Retina (tissue), 1 donor: ENCODE results near the gene TMEM108.

ENCODE experiments used
- DNase-seq: peaks from one replicate; pipeline ENCODE4 v3.0.0-alpha.2; 2016

The TMEM108 gene

DNA sequence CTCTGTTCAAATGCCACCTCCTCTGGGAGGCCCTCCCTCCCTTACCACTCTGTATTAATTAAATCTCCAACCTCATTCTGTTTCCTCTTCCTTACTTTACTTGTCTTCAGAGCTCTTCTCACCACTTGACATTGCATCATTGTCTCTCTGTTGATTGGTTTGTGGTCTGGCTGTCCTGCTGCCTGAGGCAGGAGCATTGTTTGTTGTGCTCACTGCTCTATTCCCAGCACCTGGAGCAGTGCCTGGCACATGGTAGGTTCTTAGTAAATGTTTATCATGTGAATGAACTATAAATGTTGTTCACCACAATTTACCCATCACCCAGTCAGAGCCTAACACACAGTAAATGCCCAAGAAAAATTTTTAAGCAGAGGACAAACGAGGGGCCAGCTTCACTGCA lies 355.0 kb downstream of the TMEM108 start:
- DNase-seq, result no peak

DNA sequence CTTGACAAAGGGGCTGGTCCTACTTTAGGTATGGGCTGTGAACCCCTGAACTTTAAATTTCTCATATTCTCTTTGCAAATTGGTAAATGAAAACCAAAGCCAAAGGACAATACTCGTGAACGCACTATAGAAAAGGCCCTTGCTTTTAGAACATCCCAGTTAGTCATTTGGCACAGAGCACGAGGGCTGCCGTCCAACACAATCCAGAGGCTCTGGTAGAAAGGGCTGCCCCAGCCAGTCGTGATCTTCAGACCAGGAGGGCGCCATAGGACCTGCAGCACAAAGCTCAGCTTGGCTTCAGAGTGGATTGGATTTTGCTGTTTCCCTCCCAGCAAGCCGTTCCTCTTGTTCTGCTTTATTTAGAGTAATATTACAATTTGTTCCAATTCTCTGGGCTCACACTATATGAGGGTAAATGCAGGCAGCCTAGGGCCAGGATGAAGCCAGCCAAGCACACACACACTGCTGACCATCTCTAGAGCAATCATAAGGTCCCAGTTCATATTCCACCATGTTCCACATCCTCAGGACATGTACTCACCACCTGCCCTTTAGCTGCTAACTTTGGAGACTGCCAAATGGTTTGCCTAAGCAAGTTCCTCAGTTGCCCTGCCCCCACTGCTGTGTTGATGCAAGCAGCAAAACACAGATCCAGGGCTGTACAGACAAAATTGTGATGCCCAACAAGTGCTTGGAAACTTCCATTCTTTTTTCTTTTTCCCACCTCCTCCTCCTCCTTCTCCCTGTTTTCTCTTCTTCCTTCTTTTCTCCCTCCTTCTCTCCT lies 355.7 kb downstream of the TMEM108 start:
- DNase-seq, result no peak

DNA sequence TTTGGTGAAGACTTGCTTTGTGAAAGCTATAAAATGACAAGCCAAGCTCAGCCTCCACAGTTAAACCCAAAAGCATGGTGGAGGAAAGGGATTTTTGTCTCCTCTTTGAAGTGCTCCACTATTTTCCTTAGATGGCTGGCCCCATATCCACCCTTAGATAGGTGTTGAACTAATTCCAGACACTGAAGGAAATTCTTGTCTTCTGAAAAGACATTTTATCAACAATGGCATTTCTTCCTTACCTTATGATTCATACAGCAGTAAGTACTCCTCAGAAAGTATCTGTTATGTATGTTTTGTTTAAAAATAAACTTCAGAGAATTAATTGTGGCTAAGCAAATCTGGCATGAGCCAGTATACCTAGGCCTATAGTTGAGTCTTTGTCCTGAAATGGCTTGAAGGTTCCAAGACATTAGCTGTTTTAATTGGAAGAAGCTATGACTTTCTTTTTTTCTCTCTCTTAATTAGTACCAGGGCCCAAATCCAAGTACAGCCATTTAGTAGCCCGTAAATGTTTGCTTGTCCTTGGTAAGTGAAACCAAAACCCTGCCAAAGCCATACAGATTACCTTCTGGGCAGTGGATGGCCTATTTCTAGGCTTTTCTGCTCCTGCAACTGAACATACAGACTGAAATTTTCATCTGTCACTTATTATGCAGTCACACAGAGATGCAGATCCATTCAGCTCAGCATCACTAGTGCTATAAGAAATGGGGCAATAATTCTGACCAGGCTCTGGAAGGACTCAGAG lies 356.5 kb downstream of the TMEM108 start:
- DNase-seq, result no peak

DNA sequence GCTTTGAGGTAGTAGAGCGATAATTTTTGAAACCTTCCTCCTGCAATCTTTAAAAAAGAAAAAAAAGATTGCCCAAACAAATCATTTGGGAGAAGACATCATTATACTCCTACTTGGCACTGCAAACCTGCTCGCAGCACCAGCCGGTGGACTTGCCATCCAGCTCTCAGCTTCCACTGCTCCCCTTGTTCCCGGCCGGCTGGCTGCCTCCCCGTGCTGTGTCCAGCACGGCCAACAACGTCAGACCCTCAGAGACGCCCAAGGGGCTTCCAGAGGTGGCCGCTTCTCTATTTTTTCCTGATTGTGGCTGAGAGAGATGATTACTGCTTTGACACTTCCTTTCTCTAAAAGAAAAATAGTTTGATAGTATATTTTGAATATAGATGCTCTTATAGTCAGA lies 358.7 kb downstream of the TMEM108 start:
- DNase-seq, result no peak

DNA sequence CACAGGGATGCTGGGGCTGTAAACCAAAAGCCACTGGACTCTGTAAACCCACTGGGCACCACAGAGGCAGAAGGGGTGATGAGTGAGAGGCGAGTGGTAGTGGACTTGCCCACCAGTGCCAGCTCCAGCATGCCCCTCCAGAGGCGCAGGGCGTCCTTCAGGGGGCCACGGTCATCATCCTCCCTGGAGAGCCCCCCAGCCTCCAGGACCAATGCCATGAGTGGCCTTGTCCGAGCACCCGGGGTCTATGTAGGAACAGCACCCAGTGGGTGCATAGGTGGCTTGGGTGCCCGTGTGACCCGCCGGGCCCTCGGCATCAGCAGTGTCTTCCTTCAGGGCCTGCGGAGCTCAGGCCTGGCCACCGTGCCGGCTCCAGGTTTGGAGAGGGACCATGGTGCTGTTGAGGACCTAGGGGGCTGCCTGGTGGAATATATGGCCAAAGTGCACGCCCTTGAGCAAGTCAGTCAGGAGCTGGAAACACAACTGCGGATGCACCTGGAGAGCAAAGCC lies 361.9 kb downstream of the TMEM108 start, which contains the start of gene BFSP2:
TSS of gene BFSP2 (plus strand) at position 51 of the 510 bp plus-strand sequence. CDS start at position 79, 28 bp downstream.
- no peak for DNase-seq

DNA sequence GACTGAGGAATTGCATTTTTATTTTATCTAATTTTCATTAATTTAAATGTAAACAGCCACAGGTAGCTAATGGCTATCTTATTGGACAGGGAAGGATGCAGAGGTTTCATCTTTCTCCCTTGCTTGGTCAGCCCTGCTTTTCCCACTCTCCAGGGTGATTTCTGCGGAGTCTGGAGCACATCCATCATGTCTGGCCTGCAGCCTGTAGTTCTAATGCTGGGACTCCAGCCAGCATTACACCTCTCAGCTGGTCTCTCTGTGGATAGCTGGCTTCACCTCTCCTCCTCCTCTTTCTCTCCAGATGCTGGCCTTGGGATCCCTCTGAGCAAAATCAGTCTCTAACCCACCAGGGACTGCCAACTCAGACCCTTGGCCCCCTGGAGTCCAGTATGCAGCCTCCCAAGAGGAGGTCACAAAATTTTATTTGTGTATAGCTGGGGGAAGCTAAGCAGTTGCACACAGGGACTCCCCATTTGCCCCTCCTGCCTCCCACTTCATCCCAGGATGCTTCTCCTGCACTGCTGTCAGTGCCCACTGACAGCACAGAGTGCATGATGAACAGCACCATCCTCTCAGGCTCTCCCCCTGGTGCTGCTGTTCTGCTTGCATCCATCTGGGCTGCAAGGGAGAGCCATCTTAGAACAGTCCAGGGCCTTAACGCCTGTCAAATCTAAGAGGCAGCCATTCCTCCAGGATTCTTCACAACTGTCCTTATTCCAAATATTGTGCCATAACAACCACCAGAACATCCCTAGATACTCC lies 363.4 kb downstream of the TMEM108 start:
- no peak for DNase-seq

DNA sequence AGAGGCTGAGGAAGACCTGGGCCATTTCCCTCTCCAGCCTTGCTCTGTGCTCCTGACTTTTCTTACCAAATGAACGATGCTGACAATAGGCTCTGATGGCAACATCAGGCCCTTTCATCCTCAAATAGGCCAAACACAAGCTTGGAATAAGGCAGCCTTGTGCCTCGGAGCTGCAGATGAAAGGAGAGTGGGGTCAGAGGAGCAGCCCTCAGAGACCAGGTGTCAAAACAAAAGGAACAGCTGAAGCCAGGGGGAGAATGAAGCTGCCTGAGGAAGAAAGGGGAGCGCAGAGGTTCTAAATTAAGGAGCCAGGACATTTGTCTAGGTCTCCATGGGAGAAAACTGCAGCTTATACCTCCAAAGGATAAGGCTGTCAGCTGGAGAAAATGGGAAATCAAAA lies 366.7 kb downstream of the TMEM108 start:
- peak; percentile 57 for DNase-seq

DNA sequence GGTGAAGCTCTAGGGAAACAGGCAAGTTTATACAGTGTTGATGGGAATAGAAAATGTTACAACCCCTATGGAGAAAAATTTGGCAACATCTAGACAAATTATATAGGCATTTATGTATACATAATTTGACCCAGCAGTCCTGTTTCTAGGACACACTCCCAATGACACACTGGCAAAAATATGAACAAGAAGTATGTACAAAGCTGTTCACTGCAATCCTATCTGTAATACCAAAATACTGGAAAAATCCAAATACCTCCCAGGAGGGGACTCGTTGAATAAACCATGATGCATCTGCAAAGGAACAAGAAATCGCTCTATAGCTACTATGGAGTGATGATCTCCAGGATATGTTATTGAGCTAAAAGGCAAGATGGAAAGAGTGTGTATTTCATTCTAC lies 370.2 kb downstream of the TMEM108 start:
- DNase-seq, result no peak

DNA sequence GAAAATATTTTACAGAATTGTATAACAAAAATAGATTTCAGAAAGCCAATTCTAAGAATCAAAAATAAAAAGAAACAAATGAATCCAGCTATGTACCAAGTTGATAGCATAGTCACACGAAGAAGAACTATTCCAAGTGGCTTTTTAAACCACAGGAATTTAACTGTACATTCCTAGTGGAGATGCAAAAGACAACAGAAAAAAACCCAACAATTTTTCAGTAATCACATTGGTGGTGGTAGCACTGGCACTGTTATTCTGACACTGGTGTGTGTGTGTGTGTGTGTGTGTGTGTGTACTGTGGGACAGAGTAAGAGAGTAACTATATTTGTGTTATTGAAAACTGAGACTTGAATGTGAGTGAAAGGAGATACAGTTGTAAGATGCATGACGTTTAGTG lies 370.8 kb downstream of the TMEM108 start:
- no peak for DNase-seq

DNA sequence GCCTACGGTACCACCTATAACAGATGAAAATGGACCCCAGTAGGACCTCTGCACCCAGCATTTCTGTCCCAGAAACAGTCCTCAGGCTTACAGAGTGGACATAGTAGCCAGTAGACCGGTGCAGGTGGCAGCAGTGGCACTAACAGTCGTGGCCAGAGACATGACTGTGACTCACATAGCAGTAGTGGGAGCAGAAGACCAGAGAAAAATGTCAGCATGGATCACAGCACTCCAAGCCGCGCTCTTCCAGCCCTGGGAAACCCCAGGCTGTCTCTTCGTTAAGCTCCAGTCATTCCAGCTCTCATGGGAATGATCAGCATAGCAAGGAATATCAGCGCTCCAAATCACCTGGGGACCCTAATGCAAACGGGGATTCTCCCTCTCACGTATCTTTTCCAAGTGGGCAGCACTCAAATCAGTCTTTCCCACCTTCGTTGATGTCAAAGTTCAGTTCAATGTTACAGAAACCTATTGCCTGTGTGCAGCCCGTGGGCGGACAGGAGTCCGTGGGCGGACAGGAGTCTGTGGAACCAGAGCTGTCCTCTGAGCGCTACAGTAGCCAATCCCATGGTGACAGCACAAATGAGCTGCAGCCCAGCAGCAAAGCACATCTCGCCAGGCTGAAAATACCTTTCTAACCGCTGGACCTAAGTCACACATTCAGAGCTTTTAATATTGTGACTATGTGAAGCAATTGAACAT lies 372.2 kb downstream of the TMEM108 start:
- DNase-seq, result no peak

DNA sequence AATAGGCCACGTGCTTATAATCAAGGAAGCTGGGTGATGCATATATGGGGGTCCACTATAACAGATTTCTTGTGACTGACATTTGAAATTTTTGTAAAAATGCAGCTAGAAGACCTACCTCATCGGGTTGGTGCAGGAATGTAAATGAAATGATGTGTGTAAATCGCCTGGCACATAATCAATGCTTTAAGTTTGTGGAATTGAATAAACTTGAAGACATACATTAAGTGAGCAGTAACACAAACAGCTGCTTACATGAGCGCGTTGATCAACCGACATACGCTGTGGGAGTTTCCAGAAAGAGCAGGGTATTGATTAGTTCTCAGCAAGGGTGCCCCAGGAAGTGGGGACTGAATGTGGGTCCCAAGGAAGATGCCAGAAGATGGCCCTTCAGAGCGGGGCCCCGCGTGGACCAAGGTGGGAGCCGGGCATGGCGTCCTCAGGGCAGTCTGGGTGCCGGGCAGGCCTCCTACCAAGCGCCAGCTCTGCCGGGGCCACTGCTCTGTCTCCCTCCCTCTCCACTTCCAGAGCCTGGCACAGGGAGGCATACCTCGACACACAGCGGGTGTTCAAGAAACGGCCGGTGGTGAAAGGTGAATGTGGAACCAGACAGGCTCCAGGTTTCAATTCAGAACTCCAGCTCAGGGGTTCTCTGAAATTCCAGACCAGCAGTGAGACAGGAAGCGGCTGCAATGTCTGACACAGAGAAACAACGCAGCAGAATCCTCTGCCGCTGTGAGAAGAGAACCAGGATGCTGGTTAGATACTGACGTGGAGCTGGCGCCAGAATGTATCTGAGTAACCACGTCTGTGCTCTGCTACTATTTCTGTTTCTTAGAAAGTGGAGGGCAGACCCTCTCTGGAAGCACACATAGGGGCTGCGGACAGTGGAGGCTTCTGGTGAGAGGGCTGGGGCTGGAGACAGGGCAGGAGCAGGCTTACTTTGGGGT lies 374.3 kb downstream of the TMEM108 start:
- DNase-seq, result no peak

DNA sequence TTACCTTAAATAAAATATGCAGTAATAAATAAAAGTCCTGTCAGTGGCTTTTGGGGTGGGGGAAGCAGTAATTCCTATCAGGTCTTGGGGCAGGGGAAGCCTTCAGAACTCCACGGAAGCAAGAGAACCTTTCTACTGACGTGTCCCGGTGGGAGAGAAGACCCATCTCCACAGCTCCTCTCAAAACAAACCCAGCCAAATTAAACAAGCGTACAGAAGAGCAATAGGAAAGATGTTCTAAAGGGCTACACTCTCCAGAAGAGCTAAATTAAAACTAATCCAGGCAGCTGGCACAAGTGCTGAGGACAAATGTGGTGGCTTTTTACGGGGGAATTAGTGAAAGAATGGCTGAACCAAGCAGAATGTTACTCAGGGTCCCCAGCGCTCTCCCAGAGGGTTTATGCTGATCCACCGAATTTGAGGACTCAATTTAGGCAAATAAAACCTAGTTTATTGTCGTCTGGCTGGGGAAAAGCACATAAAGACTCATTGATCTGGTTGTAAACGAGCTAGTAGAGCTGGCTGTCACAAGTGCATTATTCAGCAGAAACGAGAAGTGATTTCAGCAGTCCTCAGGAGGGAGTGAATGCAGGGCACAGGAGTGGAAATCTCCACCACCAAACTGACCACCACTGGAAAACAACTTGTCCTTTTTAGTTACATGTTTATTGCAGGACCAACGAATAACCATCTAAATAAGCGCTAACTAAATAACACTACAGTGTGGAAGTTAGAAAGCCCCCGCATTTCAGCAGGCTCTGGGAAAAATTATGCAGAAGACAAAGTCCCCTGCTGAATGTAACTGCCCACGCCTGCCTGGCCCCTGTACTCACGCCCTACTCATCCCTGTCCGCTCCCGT lies 375.2 kb downstream of the TMEM108 start:
- no peak for DNase-seq

DNA sequence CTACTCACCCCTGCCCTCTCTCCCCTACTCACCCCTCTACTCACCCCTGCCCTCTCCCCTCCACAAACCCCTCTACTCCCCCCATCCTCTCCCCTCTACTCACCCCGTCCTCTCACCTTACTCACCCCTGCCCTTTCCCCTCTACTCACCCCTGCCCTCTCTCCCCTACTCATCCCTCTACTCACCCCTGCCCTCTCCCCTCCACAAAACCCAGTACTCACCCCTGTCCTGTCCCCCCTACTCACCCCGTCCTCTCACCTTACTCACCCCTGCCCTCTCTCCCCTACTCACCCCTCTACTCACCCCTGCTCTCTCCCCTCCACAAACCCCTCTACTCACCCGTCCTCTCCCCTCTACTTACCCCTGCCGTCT lies 375.8 kb downstream of the TMEM108 start:
- DNase-seq, result no peak

DNA sequence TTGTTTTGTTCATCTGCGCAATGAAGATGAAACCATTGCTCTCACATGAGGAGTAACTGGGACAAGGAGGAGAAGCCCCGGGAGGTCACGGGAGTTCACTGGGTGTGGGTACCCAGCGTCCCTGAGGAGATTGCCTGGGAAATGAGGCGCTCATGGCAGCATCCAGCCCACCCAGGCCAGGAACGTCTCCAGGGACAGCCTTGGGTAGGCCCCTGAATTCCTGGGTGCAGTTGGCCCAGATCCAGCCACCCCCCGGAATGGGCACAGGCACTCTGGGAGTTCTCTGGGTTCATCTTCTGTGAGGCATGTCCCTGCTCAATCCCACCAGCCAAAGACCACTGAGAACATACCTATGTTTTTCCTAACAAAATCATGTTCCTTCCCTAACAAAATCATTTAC lies 380.2 kb downstream of the TMEM108 start:
- no peak for DNase-seq

DNA sequence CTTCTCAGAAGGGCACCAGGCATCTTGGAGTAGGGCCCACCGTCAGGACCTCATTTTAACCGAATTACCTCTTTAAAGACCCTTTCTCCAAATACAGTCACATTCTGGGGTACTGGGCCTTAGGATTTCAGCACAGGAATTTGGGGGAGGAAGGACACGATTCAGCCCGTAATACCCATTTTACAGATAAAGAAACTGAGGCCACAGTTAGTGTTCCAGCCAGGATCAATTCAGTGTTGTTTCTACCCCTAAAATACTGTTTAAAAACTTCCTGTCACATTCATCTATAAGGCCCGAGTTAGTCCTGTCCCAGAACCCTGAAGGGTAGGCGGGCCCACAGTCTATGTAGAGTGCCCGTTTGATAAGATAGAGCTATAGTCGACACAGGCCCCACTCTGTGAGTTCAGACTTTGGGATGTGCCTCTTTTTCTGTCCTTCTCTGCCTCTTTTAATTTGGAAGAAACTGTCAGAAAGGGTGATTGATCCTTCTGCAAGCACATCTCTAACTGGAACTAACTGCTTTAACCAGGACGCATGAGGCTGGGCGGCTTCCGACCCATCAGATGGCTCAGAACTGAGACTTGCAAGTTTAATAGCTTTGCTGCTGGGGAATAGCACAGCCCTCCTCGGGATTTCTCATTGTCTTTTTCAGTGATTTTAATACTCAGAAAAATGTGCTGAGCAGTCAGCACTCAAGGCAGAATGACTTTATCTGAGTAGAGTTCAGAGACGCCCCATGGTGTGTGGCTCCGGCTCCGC lies 381.1 kb downstream of the TMEM108 start:
- no peak for DNase-seq

DNA sequence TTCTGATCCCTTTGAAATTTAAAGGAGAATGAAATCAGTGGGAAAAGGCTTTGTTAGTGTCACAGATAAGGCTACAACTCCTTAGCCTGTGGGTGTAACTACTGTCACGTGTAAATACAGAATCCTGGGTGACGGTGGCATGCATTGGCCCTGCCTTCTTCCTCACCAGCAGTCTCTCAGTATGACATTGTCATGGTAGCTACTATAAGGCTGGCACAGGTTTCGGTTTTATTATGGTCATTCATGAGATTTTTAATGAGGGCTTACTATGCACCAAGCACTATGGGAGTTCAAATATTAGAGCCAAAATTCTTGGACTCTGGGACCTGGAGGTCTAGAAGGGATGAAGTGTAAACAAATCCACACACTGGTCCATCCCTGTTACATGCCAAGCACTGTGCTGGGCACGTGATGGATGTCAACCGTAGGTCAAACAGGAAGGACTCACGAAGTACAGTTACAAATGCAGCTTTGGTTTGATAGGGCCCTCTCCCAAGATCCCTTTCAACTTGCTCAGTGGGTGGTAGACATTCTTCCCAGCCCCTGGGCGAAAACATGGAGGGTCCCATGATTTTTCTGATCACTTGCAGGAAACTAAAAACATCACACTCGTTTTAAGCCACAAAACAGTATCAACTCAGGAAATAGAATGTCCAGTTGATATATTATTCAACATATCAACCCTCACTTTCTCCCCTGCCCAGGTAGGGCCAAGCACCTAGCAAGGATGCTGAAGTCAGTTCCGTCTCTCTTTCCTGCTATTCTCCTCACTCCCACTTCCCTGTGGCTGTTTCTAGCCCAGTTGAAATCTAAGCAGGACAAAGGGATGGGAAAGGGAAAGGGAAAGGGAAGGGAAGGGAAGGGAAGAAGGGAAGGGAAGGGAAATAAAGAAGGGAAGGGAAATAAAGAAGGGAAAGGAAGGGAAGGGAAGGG lies 387.0 kb downstream of the TMEM108 start:
- DNase-seq, result no peak

DNA sequence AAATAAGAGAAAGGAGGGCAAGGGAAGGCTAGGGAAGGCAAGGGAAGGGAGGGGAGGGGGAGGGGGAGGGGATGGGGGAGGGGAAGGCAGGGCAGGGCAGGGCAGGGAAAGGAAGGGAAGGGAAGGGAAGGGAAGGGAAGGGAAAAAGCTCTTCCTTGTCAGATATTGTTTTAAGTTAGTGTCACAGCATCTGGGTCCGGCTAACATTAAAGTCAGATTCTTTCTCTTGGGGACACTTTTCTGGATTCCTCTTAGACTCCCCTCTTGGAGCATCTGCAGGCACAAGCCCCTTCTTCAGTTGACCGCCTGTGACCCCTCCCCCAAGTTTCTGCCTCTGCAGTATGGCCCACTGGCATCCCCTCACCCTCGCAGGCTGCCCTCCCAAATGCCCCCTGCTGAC lies 387.7 kb downstream of the TMEM108 start:
- no peak for DNase-seq

DNA sequence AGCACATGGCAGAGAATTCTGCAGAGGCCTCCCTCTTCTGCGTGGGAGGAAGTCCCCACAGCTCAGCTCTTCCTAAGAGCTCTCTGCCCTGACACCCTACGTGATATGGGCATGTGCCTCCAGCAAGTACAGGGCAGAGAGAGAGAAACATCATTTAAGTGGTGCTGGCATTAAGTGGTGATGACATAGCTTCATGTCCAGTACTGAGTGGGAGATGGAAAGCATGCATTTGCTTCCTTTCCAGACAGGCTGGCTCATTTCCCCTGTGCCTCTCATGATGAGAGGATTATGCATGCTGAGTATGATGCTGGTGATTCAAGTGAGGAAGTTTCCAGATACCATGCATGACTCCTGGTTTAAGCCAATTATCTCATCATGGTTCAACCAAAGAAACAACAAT lies 388.5 kb downstream of the TMEM108 start:
- DNase-seq, result no peak

DNA sequence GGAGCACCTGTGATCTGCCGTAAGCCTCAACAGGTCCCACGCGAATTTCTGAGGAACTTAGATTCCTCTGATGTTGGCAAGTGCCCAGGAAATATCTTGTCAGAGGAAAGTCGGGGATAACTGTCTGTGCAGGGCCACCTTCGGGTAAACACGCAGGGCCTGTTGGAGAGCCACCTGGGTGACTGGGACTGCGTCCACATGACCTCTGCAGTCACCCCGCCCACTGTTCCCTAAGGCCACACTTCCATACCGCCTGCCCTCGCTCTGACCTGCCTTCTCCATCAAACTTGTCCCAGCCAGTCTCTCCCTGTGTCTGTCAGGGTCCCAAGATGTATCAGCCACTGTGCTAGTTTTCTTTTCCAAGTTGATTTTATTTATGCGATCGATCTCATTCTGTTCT lies 390.4 kb downstream of the TMEM108 start:
- DNase-seq, result no peak
